ENCODE data around the gene DIP2C. TPM values are rescaled to one million over a fixed set of nuclear protein-coding genes. Genes with fewer than 3 reads are reported as not detected.

DIP2C gene
- total and polyA plus RNA-seq, 2 donors from 2014 or later, result 6.2 to 22.6 TPM

DNA sequence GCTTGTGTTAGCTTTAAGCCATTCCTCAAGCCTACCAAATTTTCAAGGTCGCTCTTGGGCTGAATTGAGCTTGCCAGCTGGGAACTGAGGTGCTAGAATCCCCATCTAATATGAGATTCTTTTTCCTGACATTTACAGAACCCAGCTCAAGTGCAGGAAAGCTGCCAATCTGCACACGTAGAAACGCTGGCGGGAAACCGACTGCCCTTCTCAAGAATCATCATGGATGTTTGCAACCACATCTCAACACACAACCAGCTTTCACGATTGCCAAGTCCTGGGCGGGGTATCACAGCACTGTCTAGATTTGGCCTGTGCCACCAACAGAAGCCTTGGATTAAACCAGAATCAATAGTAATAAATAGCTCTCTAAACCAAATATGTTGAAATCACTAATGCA, 203.7 kb downstream of the DIP2C start:
- TF ChIP-seq, protein P1, sequence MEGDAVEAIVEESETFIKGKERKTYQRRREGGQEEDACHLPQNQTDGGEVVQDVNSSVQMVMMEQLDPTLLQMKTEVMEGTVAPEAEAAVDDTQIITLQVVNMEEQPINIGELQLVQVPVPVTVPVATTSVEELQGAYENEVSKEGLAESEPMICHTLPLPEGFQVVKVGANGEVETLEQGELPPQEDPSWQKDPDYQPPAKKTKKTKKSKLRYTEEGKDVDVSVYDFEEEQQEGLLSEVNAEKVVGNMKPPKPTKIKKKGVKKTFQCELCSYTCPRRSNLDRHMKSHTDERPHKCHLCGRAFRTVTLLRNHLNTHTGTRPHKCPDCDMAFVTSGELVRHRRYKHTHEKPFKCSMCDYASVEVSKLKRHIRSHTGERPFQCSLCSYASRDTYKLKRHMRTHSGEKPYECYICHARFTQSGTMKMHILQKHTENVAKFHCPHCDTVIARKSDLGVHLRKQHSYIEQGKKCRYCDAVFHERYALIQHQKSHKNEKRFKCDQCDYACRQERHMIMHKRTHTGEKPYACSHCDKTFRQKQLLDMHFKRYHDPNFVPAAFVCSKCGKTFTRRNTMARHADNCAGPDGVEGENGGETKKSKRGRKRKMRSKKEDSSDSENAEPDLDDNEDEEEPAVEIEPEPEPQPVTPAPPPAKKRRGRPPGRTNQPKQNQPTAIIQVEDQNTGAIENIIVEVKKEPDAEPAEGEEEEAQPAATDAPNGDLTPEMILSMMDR (IDR thresholded peaks at IDR 0.05; ENCODE audit: borderline replicate concordance, extremely low read depth, insufficient read depth), result no peak
- Histone ChIP-seq H3K27ac (ENCODE audit: low read depth in 2 of 2, low read length in 2 of 2) (no peak overlapping the region), H3K9me3 (ENCODE audit: control insufficient read depth in 2 of 3, insufficient read depth in 1 of 3, low read length in 3 of 3) (no peaks in the 10 kb centered on the region), H3K4me3 (ENCODE audit: low read length in 3 of 3) (no peak overlapping the region), H3K4me1 (ENCODE audit: control insufficient read depth in 2 of 3, insufficient read depth in 2 of 3, low read depth in 1 of 3, low read length in 3 of 3) (peaks cover 0 to 3% (median 0%) of the 10 kb centered on the region in 3 donors), H3K36me3 (ENCODE audit: control insufficient read depth in 2 of 3, insufficient read depth in 3 of 3, low read length in 3 of 3) (peaks cover 0 to 14% (median 0%) of the 10 kb centered on the region in 3 donors), H3K9ac (ENCODE audit: low read length in 3 of 3) (no peak overlapping the region), H3K27me3 (ENCODE audit: control insufficient read depth, insufficient read depth, low read length) (no peaks in the 10 kb centered on the region)
- DNase-seq (no peak), FAIRE-seq (no peak)
- intact Hi-C loops (cut with DNase I), result no loop called here

DNA sequence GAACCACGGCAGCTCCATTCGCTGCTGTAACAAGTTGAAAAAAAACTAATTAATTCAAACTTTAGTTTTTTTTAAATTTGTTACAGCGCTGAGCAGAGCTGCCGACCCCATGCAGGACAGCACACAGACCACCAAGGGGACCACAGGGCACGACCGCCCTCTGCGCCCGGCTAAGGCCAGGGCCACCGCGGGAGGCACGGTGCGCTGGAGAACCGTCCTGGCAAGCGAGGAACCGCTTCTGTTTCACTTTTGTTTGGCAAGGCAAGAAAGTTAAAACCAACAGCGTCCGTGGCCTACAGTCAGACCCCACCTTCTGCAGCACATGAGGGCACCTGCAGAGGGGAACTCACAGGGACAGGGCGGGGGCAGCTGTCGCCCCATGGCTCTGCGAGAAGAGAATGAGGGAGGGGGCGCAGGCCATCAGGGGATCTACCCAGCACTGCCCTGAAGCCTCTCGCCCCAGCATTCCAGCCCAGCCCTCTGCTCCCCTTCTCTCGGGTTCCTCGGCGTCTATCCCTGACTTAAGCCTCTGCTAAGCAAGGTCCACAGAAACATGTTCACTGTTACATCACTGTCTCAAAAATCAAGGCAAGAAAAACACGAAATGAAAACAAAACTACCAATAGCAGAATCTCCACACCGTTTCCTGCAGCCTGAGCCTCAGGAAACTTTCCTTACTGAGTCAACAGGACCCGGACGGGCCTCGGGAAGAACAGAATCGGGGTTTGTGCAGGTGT, 204.4 kb downstream of the DIP2C start:
- intact Hi-C loops (cut with DNase I), result no loop called here
- H3K27me3 ChIP-seq (ENCODE audit: control insufficient read depth, insufficient read depth, low read length), result no peaks in the 10 kb centered on the region
- DNase-seq, result peak in 1 of 5 donors; percentile 27
- H3K9me3 ChIP-seq (ENCODE audit: control insufficient read depth in 2 of 3, insufficient read depth in 1 of 3, low read length in 3 of 3), result no peaks in the 10 kb centered on the region
- H3K4me3 ChIP-seq (ENCODE audit: low read length in 3 of 3), result peak overlapping the region in 1 of 3 donors; percentile 48
- TF ChIP-seq, protein P1 (IDR thresholded peaks at IDR 0.05; ENCODE audit: borderline replicate concordance, extremely low read depth, insufficient read depth), result no peak
- H3K36me3 ChIP-seq (ENCODE audit: control insufficient read depth in 2 of 3, insufficient read depth in 3 of 3, low read length in 3 of 3), result peaks cover 0 to 14% (median 0%) of the 10 kb centered on the region in 3 donors
- FAIRE-seq, result no peak
- H3K4me1 ChIP-seq (ENCODE audit: control insufficient read depth in 2 of 3, insufficient read depth in 2 of 3, low read depth in 1 of 3, low read length in 3 of 3), result peaks cover 0 to 3% (median 0%) of the 10 kb centered on the region in 3 donors
- no peak overlapping the region for H3K27ac ChIP-seq (ENCODE audit: low read depth in 2 of 2, low read length in 2 of 2)
- H3K9ac ChIP-seq (ENCODE audit: low read length in 3 of 3), result no peak overlapping the region

DNA sequence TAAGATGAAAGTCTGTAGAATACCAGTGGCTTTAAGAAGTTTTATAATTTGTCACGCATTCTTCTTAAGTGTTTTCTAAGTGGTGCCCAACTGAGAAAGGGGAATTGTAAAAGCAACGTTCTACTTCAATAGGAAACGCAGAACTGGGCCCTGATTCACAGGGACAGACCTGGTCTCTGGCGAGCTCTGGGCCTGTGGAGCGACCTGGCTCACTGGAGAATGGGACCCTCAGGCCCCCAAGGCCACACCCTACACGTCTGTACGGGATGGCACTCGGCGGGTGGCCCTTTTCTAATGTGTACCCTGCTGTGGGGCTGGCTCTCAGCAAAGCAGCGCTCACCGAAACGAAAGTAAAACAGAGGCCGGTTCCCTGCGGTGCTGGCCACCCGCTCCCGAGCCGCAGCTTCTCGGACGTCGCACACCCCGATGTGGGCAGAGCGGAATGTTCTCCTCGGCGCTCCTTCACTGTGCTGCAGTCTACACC, 205.0 kb downstream of the DIP2C start:
- intact Hi-C loops (cut with DNase I), result no loop called here
- DNase-seq (peak in 2 of 5 donors; percentile 31 to 71), FAIRE-seq (no peak)
- Histone ChIP-seq H3K27me3 (ENCODE audit: control insufficient read depth, insufficient read depth, low read length) (no peaks in the 10 kb centered on the region), H3K36me3 (ENCODE audit: control insufficient read depth in 2 of 3, insufficient read depth in 3 of 3, low read length in 3 of 3) (peaks cover 0 to 14% (median 0%) of the 10 kb centered on the region in 3 donors), H3K4me1 (ENCODE audit: control insufficient read depth in 2 of 3, insufficient read depth in 2 of 3, low read depth in 1 of 3, low read length in 3 of 3) (peaks cover 0 to 3% (median 0%) of the 10 kb centered on the region in 3 donors), H3K9ac (ENCODE audit: low read length in 3 of 3) (no peak overlapping the region), H3K4me3 (ENCODE audit: low read length in 3 of 3) (peak overlapping the region in 1 of 3 donors; percentile 48), H3K27ac (ENCODE audit: low read depth in 2 of 2, low read length in 2 of 2) (no peak overlapping the region), H3K9me3 (ENCODE audit: control insufficient read depth in 2 of 3, insufficient read depth in 1 of 3, low read length in 3 of 3) (no peaks in the 10 kb centered on the region)
- TF ChIP-seq, protein P1 (IDR thresholded peaks at IDR 0.05; ENCODE audit: borderline replicate concordance, extremely low read depth, insufficient read depth), result no peak

Data from kidney (tissue), 14 donors.